22Rv1 (cell line): ENCODE data around the gene MCRS1.
"Not testable (repeated sequence)": the region's sequence is repeated elsewhere in the genome, so short reads cannot be mapped to it uniquely, and the experiment has no call there.

Experiments
- H3K27ac ChIP-seq: fragments of 450-650 bp; 2 replicates; pipeline ENCODE4 v1.5.1; 2017
- CTCF ChIP-seq: fragments of 450-650 bp; IDR thresholded peaks from 2 replicates; pipeline ENCODE4 v1.5.1; 2017; ENCODE audit warnings: mild to moderate bottlenecking
- ZFX ChIP-seq: fragments of 450-650 bp; IDR thresholded peaks from 2 replicates; pipeline ENCODE4 v1.6.1; 2017; ENCODE audit warnings: antibody characterized with exemption, borderline replicate concordance

The MCRS1 gene, protein sequence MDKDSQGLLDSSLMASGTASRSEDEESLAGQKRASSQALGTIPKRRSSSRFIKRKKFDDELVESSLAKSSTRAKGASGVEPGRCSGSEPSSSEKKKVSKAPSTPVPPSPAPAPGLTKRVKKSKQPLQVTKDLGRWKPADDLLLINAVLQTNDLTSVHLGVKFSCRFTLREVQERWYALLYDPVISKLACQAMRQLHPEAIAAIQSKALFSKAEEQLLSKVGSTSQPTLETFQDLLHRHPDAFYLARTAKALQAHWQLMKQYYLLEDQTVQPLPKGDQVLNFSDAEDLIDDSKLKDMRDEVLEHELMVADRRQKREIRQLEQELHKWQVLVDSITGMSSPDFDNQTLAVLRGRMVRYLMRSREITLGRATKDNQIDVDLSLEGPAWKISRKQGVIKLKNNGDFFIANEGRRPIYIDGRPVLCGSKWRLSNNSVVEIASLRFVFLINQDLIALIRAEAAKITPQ

GRCh38 chr12:49567611-49568441 is at the start of gene MCRS1:
MCRS1 (minus strand) TSS chr12:49568142; CDS start chr12:49566731, 1,411 bp downstream.
- H3K27ac ChIP-seq, result peak within 1 kb of the TSS; percentile 75
- TF ChIP-seq ZFX (no peak), CTCF (no peak)

DNA sequence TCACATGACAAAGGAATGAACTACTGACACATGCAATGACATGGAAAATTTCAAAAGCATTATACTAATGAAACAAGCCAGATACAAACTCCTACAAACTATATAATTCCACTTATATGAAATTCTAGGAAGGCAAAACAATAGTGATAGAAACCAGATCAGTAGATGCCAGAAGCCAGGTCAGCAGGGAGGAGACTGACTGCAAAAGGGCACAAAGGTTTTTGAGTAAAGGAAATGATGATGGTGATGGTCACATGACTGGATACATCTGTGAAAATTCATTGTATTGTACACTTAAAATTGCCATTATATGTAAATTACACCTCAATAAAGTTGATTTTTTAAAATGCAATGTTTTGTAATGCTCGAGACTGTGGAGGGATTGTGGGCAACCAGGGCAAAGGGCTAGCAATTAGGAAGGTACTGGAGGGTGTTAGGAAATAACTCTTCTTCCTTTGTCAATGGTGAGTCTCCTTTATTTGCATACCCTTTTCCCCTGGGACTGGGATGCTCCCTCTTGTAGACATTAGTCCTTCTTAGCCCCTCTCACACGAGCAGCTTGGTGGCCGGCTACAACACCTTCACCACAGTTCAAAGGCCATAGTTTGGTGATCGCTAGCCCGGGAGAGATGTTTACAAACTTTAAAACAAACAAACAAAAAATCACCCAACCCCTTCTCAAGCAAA is 48.7 kb upstream of the MCRS1 start:
- TF ChIP-seq ZFX, result no peak
- no peak for TF ChIP-seq CTCF

GRCh38 chr12:49615725-49616124 is 47.8 kb upstream of the MCRS1 start:
- no peak overlapping the region for H3K27ac ChIP-seq
- TF ChIP-seq ZFX (no peak), CTCF (no peak)

More for the DNA sequence above, 48.7 kb upstream of the MCRS1 start:
- no peak overlapping the region for H3K27ac ChIP-seq

DNA sequence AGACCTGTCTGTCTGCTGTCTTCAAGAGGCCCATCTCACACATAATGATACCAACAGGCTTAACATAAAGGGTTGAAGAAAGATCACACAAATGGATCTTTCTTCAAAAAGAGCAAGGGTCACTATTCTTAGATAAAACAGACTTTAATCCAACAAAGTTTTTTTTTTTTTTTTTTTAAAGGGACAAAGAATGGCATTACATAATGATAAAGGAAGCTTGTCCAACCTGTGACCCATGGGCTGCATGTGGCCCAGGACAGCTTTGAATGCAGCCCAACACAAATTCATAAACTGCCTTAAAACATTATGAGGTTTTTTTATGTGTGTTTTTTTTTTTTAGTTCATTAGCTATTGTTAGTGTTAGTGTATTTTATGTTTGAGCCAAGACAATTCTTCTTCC is 44.3 kb upstream of the MCRS1 start:
- TF ChIP-seq ZFX (no peak), CTCF (no peak)
- H3K27ac ChIP-seq, result no peak overlapping the region

DNA sequence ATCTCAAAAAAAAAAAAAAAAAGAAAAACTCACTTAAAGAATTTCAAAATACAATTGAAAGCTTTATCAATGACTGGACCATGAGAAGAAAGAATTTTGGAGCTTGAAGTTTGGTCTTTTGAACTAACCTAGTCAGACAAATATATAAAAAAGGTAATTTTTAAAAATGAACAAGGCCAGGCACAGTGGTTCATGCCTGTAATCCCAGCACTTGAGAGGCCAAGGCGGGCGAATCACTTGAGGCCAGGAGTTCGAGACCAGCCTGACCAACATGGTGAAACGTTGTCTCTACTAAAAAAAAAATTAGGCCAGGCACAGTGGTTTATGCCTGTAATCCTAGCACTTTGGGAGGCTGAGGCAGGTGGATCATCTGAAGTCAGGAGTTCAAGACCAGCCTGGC is 42.8 kb upstream of the MCRS1 start:
- H3K27ac ChIP-seq, result not testable (repeated sequence)

GRCh38 chr12:49609875-49610154 is 41.9 kb upstream of the MCRS1 start:
- no peak overlapping the region for H3K27ac ChIP-seq

More at GRCh38 chr12:49609875-49610154, 41.9 kb upstream of the MCRS1 start:
- TF ChIP-seq ZFX, result no peak
- TF ChIP-seq CTCF, result peak; percentile 80
